SJSA1 (cell line): ENCODE results near the gene SCFD2. TPM values are rescaled to one million over a fixed set of nuclear protein-coding genes. Genes with fewer than 3 reads are reported as not detected.
"Not testable (repeated sequence)": the region's sequence is repeated elsewhere in the genome, so short reads cannot be mapped to it uniquely, and the experiment has no call there.

Experiments used
- DNase-seq, 2 experiments: peaks; one replicate each; pipeline ENCODE4 v3.0.0-alpha.2; 2015 to 2020; ENCODE audit warnings: low spot score in 2 of 2, low read depth in 1 of 2
- H3K27ac ChIP-seq: fragments of 250-450 bp; sonication (Bioruptor Pico); 2 replicates; pipeline ENCODE4 v1.5.1; 2020; ENCODE audit warnings: mild to moderate bottlenecking, moderate library complexity
- H3K27me3 ChIP-seq: fragments of 250-450 bp; sonication (Bioruptor Pico); replicated peaks from 2 replicates; pipeline ENCODE4 v1.5.1; 2020; ENCODE audit warnings: mild to moderate bottlenecking, moderate library complexity
- H3K36me3 ChIP-seq: fragments of 250-450 bp; sonication (Bioruptor Pico); 2 replicates; pipeline ENCODE4 v1.5.1; 2020; ENCODE audit warnings: mild to moderate bottlenecking
- H3K4me1 ChIP-seq: fragments of 250-450 bp; sonication (Bioruptor Pico); replicated peaks from 2 replicates; pipeline ENCODE4 v1.6.1; 2021; ENCODE audit warnings: mild to moderate bottlenecking
- H3K4me3 ChIP-seq: fragments of 250-450 bp; sonication (Bioruptor Pico); 2 replicates; pipeline ENCODE4 v1.5.1; 2020; ENCODE audit warnings: mild to moderate bottlenecking
- H3K9me3 ChIP-seq: fragments of 250-450 bp; sonication (Bioruptor Pico); replicated peaks from 2 replicates; pipeline ENCODE4 v1.5.1; 2020; ENCODE audit warnings: mild to moderate bottlenecking
- total RNA-seq: library from RNA; depleted of rRNA; stranded (reverse); fragments of >200 nt; shearing (Covaris generic); gene quantifications from 2 replicates; pipeline ENCODE4 v1.2.3, GENCODE V29; 2014

Gene SCFD2
- total RNA-seq, 1 experiment from 2014 or later: 18.5 TPM

DNA sequence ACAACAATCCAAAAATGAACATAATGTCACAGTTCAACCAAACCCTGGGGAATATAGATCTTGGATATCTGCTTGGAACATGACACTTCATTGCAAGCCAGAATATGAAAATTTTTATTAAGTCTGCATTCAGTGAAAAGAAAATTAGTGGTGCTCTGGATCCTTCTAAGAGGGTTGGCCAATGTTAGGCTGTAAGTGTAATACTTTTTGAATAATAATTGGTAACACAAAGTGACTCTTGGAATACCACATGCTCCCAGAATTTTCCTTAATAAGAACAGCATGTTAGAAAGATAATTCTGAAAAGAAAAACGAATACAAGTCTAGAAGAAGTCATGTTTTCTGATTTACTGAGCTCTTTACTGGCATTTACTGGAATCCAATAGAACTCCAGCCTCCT, 328.0 kb downstream of the SCFD2 start:
- H3K4me1 ChIP-seq: no peaks in the 10 kb centered on the region
- no peaks in the 10 kb centered on the region for H3K27me3 ChIP-seq
- no peak overlapping the region for H3K4me3 ChIP-seq
- H3K36me3 ChIP-seq: no peaks in the 10 kb centered on the region
- no peaks in the 10 kb centered on the region for H3K9me3 ChIP-seq
- DNase-seq: no peak
- H3K27ac ChIP-seq: no peak overlapping the region

DNA sequence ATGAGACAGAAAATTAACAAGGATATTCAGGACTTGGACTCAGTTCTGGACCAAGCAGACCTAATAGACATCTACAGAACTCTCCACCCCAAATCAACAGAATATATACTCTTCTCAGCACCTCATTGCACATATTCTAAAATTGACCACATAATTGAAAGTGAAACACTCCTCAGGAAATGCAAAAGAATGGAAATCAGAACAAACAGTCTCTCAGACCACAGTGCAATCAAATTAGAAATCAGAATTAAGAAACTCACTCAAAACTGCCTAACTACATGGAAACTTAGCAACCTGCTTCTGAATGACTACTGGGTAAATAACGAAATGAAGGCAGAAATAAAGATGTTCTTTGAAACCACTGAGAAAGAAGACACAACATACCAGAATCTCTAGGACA, 333.0 kb downstream of the SCFD2 start:
- H3K36me3 ChIP-seq, H3K4me1 ChIP-seq, H3K9me3 ChIP-seq, H3K27ac ChIP-seq, H3K27me3 ChIP-seq, DNase-seq, H3K4me3 ChIP-seq: not testable (repeated sequence)

GRCh38 chr4:53026233-53026632, 339.6 kb downstream of the SCFD2 start:
- Histone ChIP-seq H3K4me3 (no peak overlapping the region), H3K4me1 (no peaks in the 10 kb centered on the region), H3K27ac (no peak overlapping the region), H3K27me3 (no peaks in the 10 kb centered on the region), H3K36me3 (no peaks in the 10 kb centered on the region), H3K9me3 (no peaks in the 10 kb centered on the region)
- no peak for DNase-seq

- no peak overlapping the region for H3K27ac ChIP-seq
Measured at GRCh38 chr4:53023677-53024299, 342.1 kb downstream of the SCFD2 start.

DNA sequence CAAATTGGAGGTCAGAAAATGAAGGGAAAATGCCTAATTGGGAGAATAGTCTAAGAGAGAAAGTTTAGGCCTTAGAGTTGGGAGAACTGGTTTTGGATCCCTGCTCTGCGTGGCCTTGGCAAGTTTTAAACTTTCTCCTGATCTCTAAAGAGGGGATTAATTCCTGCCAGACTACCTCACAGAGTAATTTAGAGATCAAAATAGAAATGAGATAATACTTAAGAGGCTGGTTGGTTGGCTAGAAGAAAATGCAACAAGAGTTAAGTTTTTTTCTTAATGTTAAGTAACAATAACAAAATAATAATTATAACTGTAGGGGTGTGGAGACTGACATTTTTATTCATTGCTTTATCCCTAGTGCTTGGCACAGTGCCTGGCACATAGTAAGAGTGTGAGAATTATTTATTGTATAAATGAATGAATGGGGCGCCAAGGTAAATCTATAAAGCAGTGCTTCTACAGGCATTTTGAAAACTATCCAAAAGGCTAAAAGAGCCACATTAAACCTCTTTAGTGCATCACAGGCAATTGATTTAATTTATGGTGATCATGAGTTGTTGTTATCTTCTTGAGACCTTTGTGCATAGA, 343.3 kb downstream of the SCFD2 start:
- Histone ChIP-seq H3K27me3 (no peaks in the 10 kb centered on the region), H3K4me1 (peaks cover 10% of the 10 kb centered on the region), H3K9me3 (no peaks in the 10 kb centered on the region), H3K27ac (no peak overlapping the region), H3K4me3 (no peak overlapping the region), H3K36me3 (no peaks in the 10 kb centered on the region)
- no peak for DNase-seq

More at GRCh38 chr4:53023677-53024299, 342.1 kb downstream of the SCFD2 start:
- Histone ChIP-seq H3K36me3 (no peaks in the 10 kb centered on the region), H3K9me3 (no peaks in the 10 kb centered on the region), H3K4me1 (peaks cover 10% of the 10 kb centered on the region), H3K4me3 (no peak overlapping the region), H3K27me3 (no peaks in the 10 kb centered on the region)
- no peak for DNase-seq

- no peak for DNase-seq
Measured at GRCh38 chr4:53021754-53022512, 343.9 kb downstream of the SCFD2 start.

DNA sequence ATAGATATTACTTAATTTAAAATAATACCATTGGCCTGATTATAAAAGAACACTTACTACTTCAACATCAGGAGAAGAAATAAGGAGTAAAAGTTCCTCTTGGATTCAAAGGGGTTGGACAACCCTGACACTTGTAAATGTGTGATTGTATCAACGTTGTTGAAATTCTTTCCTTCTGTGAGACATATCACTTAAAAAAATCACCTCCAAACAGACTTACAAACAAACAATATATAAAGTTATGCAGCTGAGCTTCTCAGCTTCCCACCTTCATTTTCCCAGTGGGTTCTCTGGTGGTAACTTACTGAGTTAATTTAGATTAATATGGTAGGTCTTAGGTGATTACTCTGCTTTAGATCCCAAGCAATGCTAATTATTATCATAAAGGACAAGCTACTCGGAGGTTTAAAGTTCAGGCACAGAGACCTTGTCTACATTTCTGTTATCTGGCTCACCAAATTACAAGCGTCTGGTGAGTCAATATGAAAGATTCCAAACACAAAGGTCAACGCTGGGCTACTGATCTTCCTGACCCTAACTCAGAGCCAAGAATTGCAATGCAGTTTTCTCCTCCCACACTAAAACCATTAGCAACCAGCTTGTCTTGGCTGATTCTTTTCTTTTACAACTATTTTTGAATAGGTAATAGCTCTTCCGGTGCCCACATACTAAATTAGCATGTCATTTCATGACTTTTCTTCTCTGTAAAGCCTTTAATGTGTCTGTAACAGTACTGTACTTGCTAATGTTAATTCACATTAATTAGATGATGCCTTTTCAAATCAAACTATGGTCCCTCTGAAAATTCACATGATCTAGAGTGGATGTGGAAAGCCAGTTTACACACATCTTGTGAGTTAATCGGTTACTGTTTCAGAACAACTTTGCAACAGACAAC, 346.1 kb downstream of the SCFD2 start:
- H3K4me1 ChIP-seq: peaks cover 10% of the 10 kb centered on the region
- peak in 1 of 2 experiments; percentile 52 for DNase-seq
- H3K36me3 ChIP-seq: no peaks in the 10 kb centered on the region
- H3K9me3 ChIP-seq: no peaks in the 10 kb centered on the region
- peak overlapping the region; percentile 37 for H3K27ac ChIP-seq
- H3K27me3 ChIP-seq: no peaks in the 10 kb centered on the region
- H3K4me3 ChIP-seq: no peak overlapping the region

More at GRCh38 chr4:53021754-53022512, 343.9 kb downstream of the SCFD2 start:
- no peak overlapping the region for H3K4me3 ChIP-seq
- peaks cover 10% of the 10 kb centered on the region for H3K4me1 ChIP-seq
- H3K9me3 ChIP-seq: no peaks in the 10 kb centered on the region
- H3K27ac ChIP-seq: no peak overlapping the region
- no peaks in the 10 kb centered on the region for H3K27me3 ChIP-seq
- H3K36me3 ChIP-seq: no peaks in the 10 kb centered on the region

DNA sequence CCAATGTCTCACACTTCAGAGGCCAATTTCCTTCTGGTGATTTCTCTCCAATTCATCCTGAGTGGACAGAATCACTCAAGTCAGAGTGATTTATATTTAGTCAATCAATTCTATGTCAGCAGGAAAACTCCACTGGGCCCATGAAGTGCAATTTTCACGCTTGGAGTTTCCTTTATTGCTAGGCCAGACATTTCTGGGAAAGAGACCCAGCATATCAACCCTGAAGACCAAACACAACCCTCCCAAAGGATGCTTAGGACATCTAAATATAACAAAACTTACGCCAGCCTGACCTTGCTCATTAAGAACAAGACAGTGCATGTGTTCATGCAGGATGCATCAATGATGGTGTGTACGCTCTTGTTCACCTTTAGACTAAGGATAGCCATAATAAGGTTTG, 347.4 kb downstream of the SCFD2 start:
- Histone ChIP-seq H3K27ac (no peak overlapping the region), H3K4me3 (no peak overlapping the region), H3K4me1 (peaks cover 11% of the 10 kb centered on the region), H3K36me3 (no peaks in the 10 kb centered on the region), H3K27me3 (no peaks in the 10 kb centered on the region), H3K9me3 (no peaks in the 10 kb centered on the region)
- DNase-seq: no peak

DNA sequence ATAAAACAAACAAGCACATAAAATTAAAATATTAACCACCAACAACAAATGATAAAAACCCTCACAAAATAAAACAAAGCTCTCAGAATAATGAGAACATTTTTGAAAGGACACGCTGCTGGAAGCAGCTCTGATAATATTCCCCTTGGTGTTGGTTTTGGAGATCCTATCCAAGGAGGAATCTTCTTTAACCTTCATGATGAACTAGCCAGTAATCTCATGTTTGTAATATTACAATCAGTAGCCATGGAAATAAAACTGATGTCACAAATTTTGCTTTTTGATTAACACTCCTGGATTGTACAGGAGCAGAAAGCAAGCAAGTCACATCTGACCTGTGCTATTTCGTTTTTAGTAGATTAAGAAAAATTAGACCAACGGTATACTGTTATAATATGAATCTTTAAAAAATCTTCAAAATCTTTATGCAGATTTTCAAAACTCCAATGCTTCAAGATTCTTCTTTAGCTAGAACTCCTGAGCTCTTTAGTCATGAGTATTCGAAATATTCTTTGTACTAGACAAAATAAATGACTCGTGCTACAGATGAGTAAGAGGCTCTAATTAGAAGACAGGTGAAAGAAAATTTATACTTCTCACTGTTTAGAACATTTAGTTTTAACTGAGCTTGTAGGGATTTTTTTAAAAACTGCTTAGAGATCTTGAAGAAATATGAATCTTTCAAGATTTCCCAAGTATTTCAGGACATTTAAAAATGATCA, 349.6 kb downstream of the SCFD2 start:
- no peaks in the 10 kb centered on the region for H3K27me3 ChIP-seq
- no peak overlapping the region for H3K27ac ChIP-seq
- no peak for DNase-seq
- H3K36me3 ChIP-seq: no peaks in the 10 kb centered on the region
- peaks cover 33% of the 10 kb centered on the region for H3K4me1 ChIP-seq
- H3K9me3 ChIP-seq: no peaks in the 10 kb centered on the region
- H3K4me3 ChIP-seq: no peak overlapping the region

DNA sequence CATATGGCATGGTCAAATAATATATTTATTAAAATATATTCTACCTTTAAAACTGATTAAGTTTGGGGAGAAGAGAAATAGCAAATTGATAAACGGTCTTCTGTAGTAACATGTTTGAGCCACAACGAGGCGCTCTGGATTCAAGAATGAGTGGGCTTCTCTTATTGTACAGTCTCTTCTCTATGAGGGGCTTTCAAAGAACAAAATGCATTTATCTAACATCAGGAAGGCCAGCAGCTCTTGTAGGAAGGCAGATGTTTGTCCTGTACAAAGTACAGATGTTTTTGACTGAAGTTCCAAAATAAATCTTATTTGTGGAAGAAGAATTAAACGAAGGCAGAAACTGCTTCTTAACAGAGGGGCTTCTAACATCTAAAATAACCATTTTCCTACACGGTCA, 350.2 kb downstream of the SCFD2 start:
- Histone ChIP-seq H3K4me3 (no peak overlapping the region), H3K27me3 (no peaks in the 10 kb centered on the region), H3K36me3 (no peaks in the 10 kb centered on the region), H3K9me3 (no peaks in the 10 kb centered on the region), H3K27ac (no peak overlapping the region), H3K4me1 (peaks cover 36% of the 10 kb centered on the region)
- DNase-seq: peak in 1 of 2 experiments; percentile 48

DNA sequence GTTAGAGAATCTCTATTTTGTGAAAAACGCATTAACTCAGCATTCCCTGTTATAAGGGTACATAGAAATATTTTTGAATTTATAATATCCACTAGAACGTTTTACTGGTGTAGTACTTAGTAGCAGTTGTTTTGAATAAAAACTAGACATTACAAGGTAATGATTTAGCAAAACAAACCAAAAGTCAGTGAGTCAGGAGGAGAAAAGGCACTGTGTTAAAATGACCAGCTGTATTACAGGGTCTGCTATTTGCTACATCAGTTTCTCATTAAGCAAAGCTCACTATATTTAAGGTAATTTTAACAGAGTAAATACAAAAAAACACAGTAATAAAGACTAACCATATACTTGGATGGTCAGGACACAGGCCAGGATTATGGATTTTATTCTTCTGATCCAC, 351.0 kb downstream of the SCFD2 start:
- Histone ChIP-seq H3K4me3 (no peak overlapping the region), H3K27ac (no peak overlapping the region), H3K27me3 (no peaks in the 10 kb centered on the region), H3K9me3 (no peaks in the 10 kb centered on the region), H3K4me1 (peaks cover 36% of the 10 kb centered on the region), H3K36me3 (no peaks in the 10 kb centered on the region)
- DNase-seq: no peak

GRCh38 chr4:53013873-53014775, 351.7 kb downstream of the SCFD2 start:
- no peaks in the 10 kb centered on the region for H3K9me3 ChIP-seq
- no peak overlapping the region for H3K4me3 ChIP-seq
- no peaks in the 10 kb centered on the region for H3K36me3 ChIP-seq
- no peak overlapping the region for H3K27ac ChIP-seq
- peaks cover 31% of the 10 kb centered on the region for H3K4me1 ChIP-seq
- H3K27me3 ChIP-seq: no peaks in the 10 kb centered on the region
- DNase-seq: no peak
